ENCODE data around the gene GTF3C5.
"Not testable (repeated sequence)": the region's sequence is repeated elsewhere in the genome, so short reads cannot be mapped to it uniquely, and the experiment has no call there.

Gene GTF3C5

GRCh38 chr9:133073086-133074014 is 42.6 kb downstream of the GTF3C5 start:
- no peak for DNase-seq

- DNase-seq: no peak
These were observed 43.4 kb downstream of the GTF3C5 start for GRCh38 chr9:133074111-133074651.

GRCh38 chr9:133075925-133076630 is 45.3 kb downstream of the GTF3C5 start:
- DNase-seq: no peak

- no peak for DNase-seq
These were observed 45.9 kb downstream of the GTF3C5 start for GRCh38 chr9:133076691-133077090.

- DNase-seq: no peak
These were observed 47.7 kb downstream of the GTF3C5 start for GRCh38 chr9:133078486-133078885.

- no peak for DNase-seq
These were observed 49.4 kb downstream of the GTF3C5 start for GRCh38 chr9:133080161-133080560.

- DNase-seq: not testable (repeated sequence)
These were observed 50.3 kb downstream of the GTF3C5 start for GRCh38 chr9:133080786-133081779.

GRCh38 chr9:133081957-133082644 is 51.3 kb downstream of the GTF3C5 start:
- DNase-seq: peak; percentile 55

GRCh38 chr9:133083688-133084087 is 52.9 kb downstream of the GTF3C5 start:
- DNase-seq: not testable (repeated sequence)

GRCh38 chr9:133086212-133086860 is 55.5 kb downstream of the GTF3C5 start:
- not testable (repeated sequence) for DNase-seq

GRCh38 chr9:133086894-133087293 is 56.1 kb downstream of the GTF3C5 start:
- no peak for DNase-seq

- DNase-seq: no peak
These were observed 56.8 kb downstream of the GTF3C5 start for GRCh38 chr9:133087429-133088145.

GRCh38 chr9:133088146-133088750 is 57.5 kb downstream of the GTF3C5 start:
- DNase-seq: no peak

GRCh38 chr9:133088756-133089155 is 58.0 kb downstream of the GTF3C5 start:
- no peak for DNase-seq

- DNase-seq: peak; percentile 91
These were observed 58.5 kb downstream of the GTF3C5 start for GRCh38 chr9:133089271-133089671.

GRCh38 chr9:133090187-133090586 is 59.4 kb downstream of the GTF3C5 start:
- DNase-seq: no peak

- no peak for DNase-seq
These were observed 60.1 kb downstream of the GTF3C5 start for GRCh38 chr9:133090752-133091385.

GRCh38 chr9:133094351-133094750 is 63.6 kb downstream of the GTF3C5 start:
- not testable (repeated sequence) for DNase-seq

GRCh38 chr9:133094842-133095393 is 64.1 kb downstream of the GTF3C5 start:
- DNase-seq: no peak

Data from DMS53 (cell line).